Thyroid gland (tissue), 4 donors: Measurements from ENCODE around the gene IQCC. TPM values are rescaled to one million over a fixed set of nuclear protein-coding genes. Genes with fewer than 3 reads are reported as not detected.
A peak's percentile ranks its signal among the peaks of the same experiment; 100 is the strongest.

Experiments
- DNase-seq, 2 donors: peaks; one replicate each; pipeline ENCODE4 v3.0.0-alpha.2; 2019
- H3K27ac ChIP-seq, 3 donors: fragments of 200-600 bp; sonication (generic); 1 replicate in 2 of 3; 2 replicates in 1 of 3; pipeline ENCODE4 v1.5.1; 2016 to 2019; ENCODE audit warnings: mild to moderate bottlenecking in 1 of 3, moderate library complexity in 1 of 3
- H3K27me3 ChIP-seq: fragments of 200-600 bp; sonication (generic); one replicate; pipeline ENCODE4 v1.5.1; 2019
- H3K36me3 ChIP-seq, 2 donors: fragments of 200-600 bp; sonication (generic); one replicate each; pipeline ENCODE4 v1.5.1; 2016 to 2019
- H3K4me1 ChIP-seq, 2 donors: fragments of 200-600 bp; sonication (generic); one replicate each; pipeline ENCODE4 v1.5.1; 2017 to 2019
- H3K4me3 ChIP-seq, 3 donors: fragments of 200-600 bp; sonication (generic); replicated peaks in 1 of 3; 1 replicate in 2 of 3; 2 replicates in 1 of 3; pipeline ENCODE4 v1.5.1; 2016; ENCODE audit warnings: mild to moderate bottlenecking in 1 of 3
- H3K9me3 ChIP-seq: fragments of 200-600 bp; sonication (generic); one replicate; pipeline ENCODE4 v1.5.1; 2017
- CTCF ChIP-seq, 6 experiments: fragments of 200-600 bp in 3 of 6; fragments of 450-650 bp in 3 of 6; sonication (generic) in 3 of 6; IDR thresholded peaks; one replicate each; pipeline ENCODE4 v1.5.1; 2016 to 2019; ENCODE audit warnings: antibody characterized with exemption in 6 of 6, mild to moderate bottlenecking in 2 of 6, inconsistent platforms in 1 of 6, moderate library complexity in 1 of 6
- POLR2A ChIP-seq, 2 donors: fragments of 450-650 bp; IDR thresholded peaks; one replicate each; pipeline ENCODE4 v1.6.1; 2017; ENCODE audit warnings: antibody characterized with exemption in 2 of 2, mild to moderate bottlenecking in 2 of 2, moderate library complexity in 1 of 2
- WGBS, 2 donors: methylation state at CpG; one replicate each; pipeline ENCODE4 v1.1.5; 2017; 5-methylcytosine and 5-hydroxymethylcytosine counted together
- intact Hi-C: fragments of 100-400 bp; cut with DNase I; formaldehyde crosslinking; loops from one replicate; pipeline ENCODE4 v1.15.1; 2023
- total RNA-seq, 4 donors: library from RNA; depleted of rRNA; stranded (reverse); fragments of >200 nt; gene quantifications; one replicate each; pipeline ENCODE4 v1.2.3, GENCODE V29; 2016

IQCC gene
- total RNA-seq, 4 donors from 2014 or later = 5.4 to 8.4 (median 6.7) TPM

- no peaks in the 10 kb centered on the region for H3K9me3 ChIP-seq
- intact Hi-C loops = no loop called here
- H3K27ac ChIP-seq = peak within 1 kb of the TSS; percentile 51 to 79 (median 67)
- WGBS, 2 donors = 86 to 88% methylated on average over 21 to 24 of the region's 25 CpGs
- TF ChIP-seq CTCF (IDR thresholded peaks at IDR 0.05) = no peak
- H3K4me1 ChIP-seq = peaks cover 17 to 45% of the 10 kb centered on the region in 2 donors
- H3K4me3 ChIP-seq = no peak within 1 kb of the TSS
- H3K27me3 ChIP-seq = no peaks in the 10 kb centered on the region
- H3K36me3 ChIP-seq = no peaks in the 10 kb centered on the region
- no peak for DNase-seq
Measured at GRCh38 chr1:32250893-32251716, 45.6 kb downstream of the IQCC start, which contains the start of gene LCK. Gene LCK (plus strand): TSS chr1:32251265. CDS start chr1:32274330, 23,065 bp downstream.

- H3K27ac ChIP-seq = no peak overlapping the region
- DNase-seq = no peak
- H3K9me3 ChIP-seq = no peaks in the 10 kb centered on the region
- intact Hi-C loops = no loop called here
- no peaks in the 10 kb centered on the region for H3K36me3 ChIP-seq
- peaks cover 7 to 18% of the 10 kb centered on the region in 2 donors for H3K4me1 ChIP-seq
- H3K27me3 ChIP-seq = no peaks in the 10 kb centered on the region
- 92 to 95% methylated on average over 10 of the region's 10 CpGs for WGBS, 2 donors
- H3K4me3 ChIP-seq = no peak overlapping the region
- TF ChIP-seq POLR2A (IDR thresholded peaks at IDR 0.05) = no peak
- TF ChIP-seq CTCF (IDR thresholded peaks at IDR 0.05) = no peak
Measured at GRCh38 chr1:32255072-32256071, 49.9 kb downstream of the IQCC start.

- no peak overlapping the region for H3K4me3 ChIP-seq
- 79 to 85% methylated on average over 9 of the region's 9 CpGs for WGBS, 2 donors
- H3K4me1 ChIP-seq = peaks cover 7 to 11% of the 10 kb centered on the region in 2 donors
- no peak for TF ChIP-seq POLR2A (IDR thresholded peaks at IDR 0.05)
- no peak for TF ChIP-seq CTCF (IDR thresholded peaks at IDR 0.05)
- no peaks in the 10 kb centered on the region for H3K36me3 ChIP-seq
- no peak for DNase-seq
- intact Hi-C loops = no loop called here
- no peaks in the 10 kb centered on the region for H3K27me3 ChIP-seq
- no peak overlapping the region for H3K27ac ChIP-seq
- no peaks in the 10 kb centered on the region for H3K9me3 ChIP-seq
Measured at GRCh38 chr1:32256473-32257226, 51.2 kb downstream of the IQCC start.

- 91 to 95% methylated on average over 6 of the region's 6 CpGs for WGBS, 2 donors
- no peak overlapping the region for H3K27ac ChIP-seq
- peaks cover 6 to 9% of the 10 kb centered on the region in 2 donors for H3K4me1 ChIP-seq
- intact Hi-C loops = no loop called here
- H3K9me3 ChIP-seq = no peaks in the 10 kb centered on the region
- TF ChIP-seq POLR2A (IDR thresholded peaks at IDR 0.05) = no peak
- no peak for TF ChIP-seq CTCF (IDR thresholded peaks at IDR 0.05)
- no peaks in the 10 kb centered on the region for H3K27me3 ChIP-seq
- H3K36me3 ChIP-seq = no peaks in the 10 kb centered on the region
- no peak overlapping the region for H3K4me3 ChIP-seq
- DNase-seq = no peak
Measured at GRCh38 chr1:32257227-32257508, 51.7 kb downstream of the IQCC start.

Other genes with a start within 250 kb of the IQCC start
- 100 to 1,000 TPM in 1 of 4 donors, 10 to 100 TPM in 3; 71.9 to 107 (median 82.5) TPM for gene KHDRBS1, start 191.8 kb upstream of the IQCC start, total RNA-seq
- gene TMEM39B, start 132.7 kb upstream of the IQCC start, total RNA-seq = 10 to 100 TPM in 2 of 4 donors, 1 to 10 TPM in 2; 7.6 to 12.8 (median 9.6) TPM
- 10 to 100 TPM; 44.6 to 62.8 (median 53.4) TPM for gene KPNA6, start 97.6 kb upstream of the IQCC start, total RNA-seq
- 10 to 100 TPM; 47.7 to 69.4 (median 60.6) TPM for gene TXLNA, start 26.0 kb upstream of the IQCC start, total RNA-seq
- 1 to 10 TPM; 2.2 to 7.6 (median 5.2) TPM for gene CCDC28B, start 5.1 kb upstream of the IQCC start, total RNA-seq
- not detected for gene DCDC2B, start 3.4 kb downstream of the IQCC start, total RNA-seq
- 10 to 100 TPM; 38.4 to 52.8 (median 39.2) TPM for gene TMEM234, start 16.7 kb downstream of the IQCC start, total RNA-seq
- gene EIF3I, start 16.7 kb downstream of the IQCC start, total RNA-seq = 100 to 1,000 TPM; 193 to 383 (median 216) TPM
- gene FAM167B, start 41.6 kb downstream of the IQCC start, total RNA-seq = 1 to 10 TPM; 3.6 to 5.6 (median 4.1) TPM
- gene LCK, start 45.6 kb downstream of the IQCC start, total RNA-seq = 1 to 10 TPM; 2.2 to 4.0 (median 3.5) TPM
- 10 to 100 TPM; 78.2 to 96.8 (median 85.0) TPM for gene HDAC1, start 86.4 kb downstream of the IQCC start, total RNA-seq
- 10 to 100 TPM; 62.1 to 97.3 (median 70.6) TPM for gene MARCKSL1, start 130.6 kb downstream of the IQCC start, total RNA-seq
- 10 to 100 TPM in 1 of 4 donors, 1 to 10 TPM in 3; 5.1 to 20.0 (median 7.4) TPM for gene FAM229A, start 156.8 kb downstream of the IQCC start, total RNA-seq
- gene TSSK3, start 156.9 kb downstream of the IQCC start, total RNA-seq = 1 to 10 TPM; 1.2 to 6.0 (median 2.9) TPM
- gene BSDC1, start 188.8 kb downstream of the IQCC start, total RNA-seq = 100 to 1,000 TPM in 3 of 4 donors, 10 to 100 TPM in 1; 93.0 to 132 (median 101) TPM